Inflammatory macrophage treated with lipopolysaccharide for 1 hour (primary cell): ENCODE data around the gene DLD.
"Not testable (repeated sequence)": the region's sequence is repeated elsewhere in the genome, so short reads cannot be mapped to it uniquely, and the experiment has no call there.

Experiments
- DNase-seq, 2 donors: peaks; one replicate each; pipeline ENCODE4 v3.0.0-alpha.2; 2020 to 2022

The DLD gene

GRCh38 chr7:107917763-107918651, 27.0 kb downstream of the DLD start:
- peak; percentile 35 to 36 for DNase-seq

- DNase-seq = no peak
Observed at GRCh38 chr7:107918948-107919347, 28.0 kb downstream of the DLD start.

- peak; percentile 36 to 43 for DNase-seq
Observed at GRCh38 chr7:107920048-107920772, 29.2 kb downstream of the DLD start.

GRCh38 chr7:107921826-107922225, 30.8 kb downstream of the DLD start:
- not testable (repeated sequence) for DNase-seq

GRCh38 chr7:107922886-107923285, 31.9 kb downstream of the DLD start:
- DNase-seq = no peak

GRCh38 chr7:107924841-107925504, 34.0 kb downstream of the DLD start:
- DNase-seq = peak; percentile 62 to 63

GRCh38 chr7:107926481-107926880, 35.5 kb downstream of the DLD start:
- DNase-seq = no peak

- no peak for DNase-seq
Observed at GRCh38 chr7:107931740-107932515, 40.9 kb downstream of the DLD start.

GRCh38 chr7:107932805-107933204, 41.8 kb downstream of the DLD start:
- DNase-seq = no peak

- no peak for DNase-seq
Observed at GRCh38 chr7:107933386-107934013, 42.5 kb downstream of the DLD start.

- no peak for DNase-seq
Observed at GRCh38 chr7:107934991-107935770, 44.2 kb downstream of the DLD start.

- DNase-seq = no peak
Observed at GRCh38 chr7:107936312-107936711, 45.3 kb downstream of the DLD start.

GRCh38 chr7:107937531-107937930, 46.5 kb downstream of the DLD start:
- no peak for DNase-seq

- no peak for DNase-seq
Observed at GRCh38 chr7:107938456-107939250, 47.7 kb downstream of the DLD start.

- DNase-seq = no peak
Observed at GRCh38 chr7:107939573-107940489, 48.8 kb downstream of the DLD start.

GRCh38 chr7:107940951-107941350, 50.0 kb downstream of the DLD start:
- no peak for DNase-seq

GRCh38 chr7:107943018-107943417, 52.0 kb downstream of the DLD start:
- no peak for DNase-seq

- no peak for DNase-seq
Observed at GRCh38 chr7:107944411-107945169, 53.6 kb downstream of the DLD start.

GRCh38 chr7:107945332-107945731, 54.3 kb downstream of the DLD start:
- no peak for DNase-seq
